Liver (tissue), 9 donors: ENCODE data around the gene UQCRHL. TPM values are rescaled to one million over a fixed set of nuclear protein-coding genes. Genes with fewer than 3 reads are reported as not detected.

Experiments
- DNase-seq: peaks from one replicate; pipeline ENCODE4 v3.0.0-alpha.2; 2017; ENCODE audit warnings: low spot score
- H3K27ac ChIP-seq, 2 donors: one replicate each; pipeline ENCODE4 v1.7.0; 2013; ENCODE audit warnings: inconsistent platforms in 2 of 2, low read length in 2 of 2, control low read depth in 1 of 2, low read depth in 1 of 2, mild to moderate bottlenecking in 1 of 2
- H3K27me3 ChIP-seq, 4 donors: one replicate each; pipeline versions ENCODE4 v1.6.1 to v1.7.0; 2013; ENCODE audit warnings: low read length in 3 of 4, inconsistent platforms in 1 of 4, mild to moderate bottlenecking in 1 of 4, moderate library complexity in 1 of 4; ENCODE audit not compliant: control insufficient read depth in 4 of 4, insufficient read depth in 4 of 4
- H3K36me3 ChIP-seq, 4 donors: one replicate each; pipeline versions ENCODE4 v1.6.1 to v1.7.0; 2013; ENCODE audit warnings: low read length in 3 of 4, mild to moderate bottlenecking in 3 of 4, low read depth in 1 of 4, moderate library complexity in 1 of 4; ENCODE audit not compliant: control insufficient read depth in 4 of 4, insufficient read depth in 3 of 4
- H3K4me1 ChIP-seq, 4 donors: one replicate each; pipeline versions ENCODE4 v1.6.1 to v1.7.0; 2013; ENCODE audit warnings: low read length in 3 of 4, mild to moderate bottlenecking in 3 of 4, moderate library complexity in 1 of 4; ENCODE audit not compliant: control insufficient read depth in 4 of 4, insufficient read depth in 4 of 4
- H3K4me3 ChIP-seq, 3 donors: one replicate each; pipeline versions ENCODE4 v1.6.1 to v1.7.0; 2013; ENCODE audit warnings: low read length in 3 of 3, control low read depth in 1 of 3, low read depth in 1 of 3, mild to moderate bottlenecking in 1 of 3
- H3K9ac ChIP-seq, 2 donors: one replicate each; pipeline ENCODE4 v1.7.0; 2013; ENCODE audit warnings: low read length in 2 of 2, mild to moderate bottlenecking in 2 of 2, moderate library complexity in 2 of 2, control low read depth in 1 of 2, low read depth in 1 of 2
- H3K9me3 ChIP-seq, 4 donors: one replicate each; pipeline versions ENCODE4 v1.6.1 to v1.7.0; 2013; ENCODE audit warnings: low read length in 3 of 4; ENCODE audit not compliant: control insufficient read depth in 4 of 4
- ATF3 ChIP-seq: IDR thresholded peaks from 2 replicates; pipeline ENCODE4 v1.6.1; 2016; ENCODE audit warnings: antibody characterized with exemption
- CTCF ChIP-seq: fragments of 150-350 bp; IDR thresholded peaks from 2 replicates; pipeline ENCODE4 v1.5.1; 2017; ENCODE audit warnings: improper control_type of control experiment, low read depth, low read length; ENCODE audit not compliant: missing input control
- EGR1 ChIP-seq, 2 donors: IDR thresholded peaks; 2 replicates each; pipeline ENCODE4 v1.6.1; 2016 to 2018; ENCODE audit warnings: antibody characterized with exemption in 2 of 2, low read depth in 2 of 2
- FOXA1 ChIP-seq: IDR thresholded peaks from 2 replicates; pipeline ENCODE4 v1.6.1; 2016; ENCODE audit warnings: antibody characterized with exemption
- FOXA2 ChIP-seq: IDR thresholded peaks from 2 replicates; pipeline ENCODE4 v1.6.1; 2016; ENCODE audit warnings: antibody characterized with exemption
- GABPA ChIP-seq, 2 donors: IDR thresholded peaks in 1 of 2; conservative IDR thresholded peaks in 1 of 2; 2 replicates each; pipeline ENCODE4 v1.6.1; 2016; ENCODE audit warnings: antibody characterized with exemption in 2 of 2, mild to moderate bottlenecking in 1 of 2, moderate library complexity in 1 of 2
- HNF4A ChIP-seq, 2 donors: conservative IDR thresholded peaks; 2 replicates each; pipeline ENCODE4 v1.6.1; 2016; ENCODE audit warnings: antibody characterized with exemption in 2 of 2, mild to moderate bottlenecking in 2 of 2
- HNF4G ChIP-seq: IDR thresholded peaks from 2 replicates; pipeline ENCODE4 v1.6.1; 2016; ENCODE audit warnings: antibody characterized with exemption
- JUND ChIP-seq, 2 donors: IDR thresholded peaks; 2 replicates each; pipeline ENCODE4 v1.6.1; 2016; ENCODE audit warnings: antibody characterized with exemption in 2 of 2
- MAX ChIP-seq: IDR thresholded peaks from 2 replicates; pipeline ENCODE4 v1.6.1; 2016; ENCODE audit warnings: antibody characterized with exemption
- NR2F2 ChIP-seq: IDR thresholded peaks from 2 replicates; pipeline ENCODE4 v1.6.1; 2016; ENCODE audit warnings: antibody characterized with exemption
- RAD21 ChIP-seq, 2 donors: IDR thresholded peaks; 2 replicates each; pipeline ENCODE4 v1.6.1; 2016; ENCODE audit warnings: antibody characterized with exemption in 2 of 2, mild to moderate bottlenecking in 2 of 2
- REST ChIP-seq: IDR thresholded peaks from 2 replicates; pipeline ENCODE4 v1.6.1; 2016; ENCODE audit warnings: antibody characterized with exemption, mild to moderate bottlenecking
- RXRA ChIP-seq, 2 donors: IDR thresholded peaks; 2 replicates each; pipeline ENCODE4 v1.6.1; 2017 to 2018; ENCODE audit warnings: antibody characterized with exemption in 2 of 2, mild to moderate bottlenecking in 1 of 2
- SP1 ChIP-seq: IDR thresholded peaks from 2 replicates; pipeline ENCODE4 v1.6.1; 2018; ENCODE audit warnings: antibody characterized with exemption, mild to moderate bottlenecking
- TAF1 ChIP-seq: conservative IDR thresholded peaks from 2 replicates; pipeline ENCODE4 v1.6.1; 2016; ENCODE audit warnings: antibody characterized with exemption, mild to moderate bottlenecking
- YY1 ChIP-seq: IDR thresholded peaks from 2 replicates; pipeline ENCODE4 v1.6.1; 2016; ENCODE audit warnings: antibody characterized with exemption, mild to moderate bottlenecking
- WGBS: extraction: QIAGEN DNeasy Blood & Tissue Kit; methylation state at CpG from one replicate; pipeline ENCODE4 v1.1.7; 2013; 5-methylcytosine and 5-hydroxymethylcytosine counted together
- polyA plus RNA-seq, 2 donors: library from polyadenylated mRNA; stranded (reverse) in 1 of 2; unstranded in 1 of 2; fragments of 200-250 nt in 1 of 2; fragments of >200 nt in 1 of 2; fragmentation: Nextera tagmentation in 1 of 2; extraction: Ambion mirVana in 1 of 2; gene quantifications; one replicate each; pipeline versions ENCODE4 v1.2.1 to v1.2.3, GENCODE V29; 2013 to 2015
- total RNA-seq, 2 donors: library from RNA; depleted of rRNA; stranded (reverse); fragments of >200 nt; gene quantifications; one replicate each; pipeline ENCODE4 v1.2.3, GENCODE V29; 2014
- TF ChIP-seq, protein P1 (sequence below): IDR thresholded peaks from 2 replicates; pipeline ENCODE4 v1.6.1; 2016; ENCODE audit warnings: antibody characterized with exemption
- donor health status: healthy.
- donor health status: healthy.
- donor health status: healthy.
- donor health status: healthy.
- donor health status: healthy.

UQCRHL gene
- total and polyA plus RNA-seq, 4 donors, result 0.50 to 2.9 (median 1.4) TPM

- TF ChIP-seq ATF3 (no peak), FOXA2 (no peak), HNF4A (conservative IDR thresholded peaks at IDR 0.05) (no peak), MAX (no peak)
Observed at GRCh38 chr1:15762546-15762945, 44.9 kb downstream of the UQCRHL start (continued).

GRCh38 chr1:15761366-15762128 is 45.9 kb downstream of the UQCRHL start:
- no peak overlapping the region for H3K9ac ChIP-seq
- H3K4me1 ChIP-seq, result peaks cover 0 to 6% (median 5%) of the 10 kb centered on the region in 4 donors
- DNase-seq, result no peak
- peak overlapping the region in 1 of 2 donors; percentile 63 for H3K27ac ChIP-seq
- TF ChIP-seq NR2F2 (no peak), REST (no peak), GABPA (IDR thresholded peaks at IDR 0.05 in 1 of 2, conservative IDR thresholded peaks at IDR 0.05 in 1 of 2) (no peak), EGR1 (IDR thresholded peaks at IDR 0.05; ENCODE audit: low read depth in 2 of 2) (no peak), TAF1 (no peak), HNF4G (no peak), CTCF (no peak), YY1 (no peak), SP1 (no peak), JUND (IDR thresholded peaks at IDR 0.05) (no peak), RXRA (IDR thresholded peaks at IDR 0.05) (no peak), MAX (no peak), HNF4A (conservative IDR thresholded peaks at IDR 0.05) (no peak), FOXA2 (no peak), RAD21 (IDR thresholded peaks at IDR 0.05) (no peak), FOXA1 (no peak), ATF3 (no peak)
- TF ChIP-seq, protein P1, sequence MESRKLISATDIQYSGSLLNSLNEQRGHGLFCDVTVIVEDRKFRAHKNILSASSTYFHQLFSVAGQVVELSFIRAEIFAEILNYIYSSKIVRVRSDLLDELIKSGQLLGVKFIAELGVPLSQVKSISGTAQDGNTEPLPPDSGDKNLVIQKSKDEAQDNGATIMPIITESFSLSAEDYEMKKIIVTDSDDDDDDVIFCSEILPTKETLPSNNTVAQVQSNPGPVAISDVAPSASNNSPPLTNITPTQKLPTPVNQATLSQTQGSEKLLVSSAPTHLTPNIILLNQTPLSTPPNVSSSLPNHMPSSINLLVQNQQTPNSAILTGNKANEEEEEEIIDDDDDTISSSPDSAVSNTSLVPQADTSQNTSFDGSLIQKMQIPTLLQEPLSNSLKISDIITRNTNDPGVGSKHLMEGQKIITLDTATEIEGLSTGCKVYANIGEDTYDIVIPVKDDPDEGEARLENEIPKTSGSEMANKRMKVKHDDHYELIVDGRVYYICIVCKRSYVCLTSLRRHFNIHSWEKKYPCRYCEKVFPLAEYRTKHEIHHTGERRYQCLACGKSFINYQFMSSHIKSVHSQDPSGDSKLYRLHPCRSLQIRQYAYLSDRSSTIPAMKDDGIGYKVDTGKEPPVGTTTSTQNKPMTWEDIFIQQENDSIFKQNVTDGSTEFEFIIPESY, result no peak
- H3K4me3 ChIP-seq, result no peak overlapping the region
- no peaks in the 10 kb centered on the region for H3K27me3 ChIP-seq
- WGBS, result 75% methylated on average over 8 of the region's 8 CpGs
- peaks cover 0 to 4% (median 0%) of the 10 kb centered on the region in 4 donors for H3K36me3 ChIP-seq
- no peaks in the 10 kb centered on the region for H3K9me3 ChIP-seq
